Measurements from ENCODE around the gene POU2AF3.

DNA sequence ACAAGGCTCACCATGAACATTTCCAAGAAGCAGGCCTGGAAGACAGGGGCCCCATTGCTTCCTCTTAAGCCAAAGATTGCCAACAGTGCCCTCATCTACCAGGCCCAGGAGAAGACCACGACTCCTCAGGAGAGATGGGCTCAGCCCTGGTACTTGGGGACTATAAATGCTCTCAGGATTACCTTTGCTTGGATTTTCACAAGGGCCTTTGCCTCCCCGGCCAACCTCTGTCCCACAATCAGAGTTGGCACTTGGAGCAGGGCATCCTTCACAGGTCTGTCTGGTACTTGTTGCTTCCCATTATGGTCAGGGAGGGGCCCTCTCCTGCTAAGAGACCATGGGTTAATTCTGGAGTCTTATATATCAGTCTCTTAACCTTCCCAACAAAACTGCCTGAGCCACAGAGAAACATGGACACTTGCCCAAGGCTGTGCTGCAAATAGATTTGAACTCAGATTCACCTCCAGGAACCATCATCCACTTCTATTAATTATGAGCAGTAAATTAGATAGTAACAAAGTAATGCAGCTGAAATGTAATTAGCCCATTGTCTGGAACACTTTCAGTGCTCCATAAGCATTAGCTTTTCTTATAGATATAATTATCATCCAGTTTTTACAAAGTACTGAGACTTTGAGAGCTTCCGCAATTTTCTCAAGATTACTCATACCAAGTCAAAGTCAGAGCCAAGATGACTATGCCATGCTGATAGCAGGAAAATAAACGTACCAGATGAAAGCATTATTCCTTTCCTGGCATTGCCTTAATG, 33.5 kb downstream of the POU2AF3 start:
- TF ChIP-seq, protein P1, sequence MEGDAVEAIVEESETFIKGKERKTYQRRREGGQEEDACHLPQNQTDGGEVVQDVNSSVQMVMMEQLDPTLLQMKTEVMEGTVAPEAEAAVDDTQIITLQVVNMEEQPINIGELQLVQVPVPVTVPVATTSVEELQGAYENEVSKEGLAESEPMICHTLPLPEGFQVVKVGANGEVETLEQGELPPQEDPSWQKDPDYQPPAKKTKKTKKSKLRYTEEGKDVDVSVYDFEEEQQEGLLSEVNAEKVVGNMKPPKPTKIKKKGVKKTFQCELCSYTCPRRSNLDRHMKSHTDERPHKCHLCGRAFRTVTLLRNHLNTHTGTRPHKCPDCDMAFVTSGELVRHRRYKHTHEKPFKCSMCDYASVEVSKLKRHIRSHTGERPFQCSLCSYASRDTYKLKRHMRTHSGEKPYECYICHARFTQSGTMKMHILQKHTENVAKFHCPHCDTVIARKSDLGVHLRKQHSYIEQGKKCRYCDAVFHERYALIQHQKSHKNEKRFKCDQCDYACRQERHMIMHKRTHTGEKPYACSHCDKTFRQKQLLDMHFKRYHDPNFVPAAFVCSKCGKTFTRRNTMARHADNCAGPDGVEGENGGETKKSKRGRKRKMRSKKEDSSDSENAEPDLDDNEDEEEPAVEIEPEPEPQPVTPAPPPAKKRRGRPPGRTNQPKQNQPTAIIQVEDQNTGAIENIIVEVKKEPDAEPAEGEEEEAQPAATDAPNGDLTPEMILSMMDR (IDR thresholded peaks at IDR 0.05 in 4 of 5, conservative IDR thresholded peaks at IDR 0.05 in 1 of 5): no peak
- TF ChIP-seq POLR2A (IDR thresholded peaks at IDR 0.05): no peak

Measured in gastrocnemius medialis (tissue), 4 donors.